GM12878 (cell line): ENCODE measurements around the gene PLXNA4. TPM values are rescaled to one million over a fixed set of nuclear protein-coding genes. Genes with fewer than 3 reads are reported as not detected.

Experiments
- ATAC-seq: fragments of 200-7000 bp; cut with Tn5 transposase; 3 replicates; pipeline ENCODE4 v1.9.1; 2020; ENCODE audit warnings: mild to moderate bottlenecking, moderate library complexity
- BruUV-seq: library from RNA; stranded (reverse); fragments of 400-500 nt; replicated peaks from 2 replicates; lab custom pipeline; 2021; lab: Mats Ljungman, UMichigan
- CTCF ChIA-PET: fragments of 300-600 bp; sonication (Branson Sonifier 250); formaldehyde crosslinking; extraction: SDS; loops from one replicate; lab custom pipeline; 2021; ENCODE audit warnings: inconsistent platforms; lab: Yijun Ruan, JAX
- POLR2A ChIA-PET: fragments of 350-600 bp; formaldehyde crosslinking; extraction: SDS; loops from one replicate; lab custom pipeline; 2021; ENCODE audit warnings: inconsistent platforms; lab: Charles Lee
- RAD21 ChIA-PET: fragments of 300-600 bp; sonication (Branson Sonifier 250); formaldehyde crosslinking; loops from one replicate; lab custom pipeline; 2023; ENCODE audit warnings: antibody characterized with exemption; ENCODE audit not compliant: unreplicated experiment; lab: Charles Lee
- SMC1A ChIA-PET: fragments of 300-600 bp; sonication (Branson Sonifier 250); formaldehyde crosslinking; loops from one replicate; lab custom pipeline; 2023; ENCODE audit not compliant: unreplicated experiment, uncharacterized antibody; lab: Charles Lee
- DNase-seq: peaks from one replicate; pipeline ENCODE4 v3.0.0-alpha.2; 2011; ENCODE audit warnings: low read depth, low spot score
- FAIRE-seq: peaks from 3 replicates; lab custom pipeline; 2011; peaks lifted over from hg19 to GRCh38; lab: Jason Lieb, UNC
- H2AFZ ChIP-seq: 2 replicates; pipeline ENCODE4 v1.6.0; 2011; ENCODE audit warnings: low read depth, low read length, control low read depth; ENCODE audit not compliant: control insufficient read depth
- H3K27ac ChIP-seq: 2 replicates; pipeline ENCODE4 v1.5.1; 2011; ENCODE audit warnings: control low read depth; ENCODE audit not compliant: control insufficient read depth, insufficient read depth
- H3K27me3 ChIP-seq, 2 experiments: replicated peaks in 1 of 2; 2 replicates each; pipeline versions ENCODE4 v1.6.0 to v1.6.1; 2011; ENCODE audit warnings: low read length in 1 of 2; ENCODE audit not compliant: control insufficient read depth in 2 of 2, insufficient read depth in 2 of 2
- H3K36me3 ChIP-seq, 2 experiments: 2 replicates each; pipeline ENCODE4 v1.5.1; 2011; ENCODE audit warnings: low read length in 1 of 2; ENCODE audit not compliant: control insufficient read depth in 2 of 2, insufficient read depth in 2 of 2
- H3K4me1 ChIP-seq: 2 replicates; pipeline ENCODE4 v1.6.1; 2011; ENCODE audit warnings: mild to moderate bottlenecking, low read length, moderate library complexity, mixed read lengths; ENCODE audit not compliant: control insufficient read depth, insufficient read depth
- H3K4me2 ChIP-seq: 2 replicates; pipeline ENCODE4 v1.6.0; 2011; ENCODE audit warnings: control low read depth; ENCODE audit not compliant: control insufficient read depth, insufficient read depth
- H3K4me3 ChIP-seq: fragments of 200-600 bp; sonication (generic); 2 replicates; pipeline ENCODE4 v1.5.1; 2016
- H3K79me2 ChIP-seq: 2 replicates; pipeline ENCODE4 v1.6.0; 2011; ENCODE audit warnings: low read length; ENCODE audit not compliant: control insufficient read depth, insufficient read depth
- H3K9ac ChIP-seq: 2 replicates; pipeline ENCODE4 v1.8.0; 2011; ENCODE audit warnings: low read length, control low read depth, mixed read lengths; ENCODE audit not compliant: control insufficient read depth, insufficient read depth
- H3K9me3 ChIP-seq: replicated peaks from 3 replicates; pipeline ENCODE4 v1.5.1; 2011; ENCODE audit warnings: mild to moderate bottlenecking, low read length; ENCODE audit not compliant: control insufficient read depth, insufficient read depth
- H4K20me1 ChIP-seq: 2 replicates; pipeline ENCODE4 v1.6.0; 2011; ENCODE audit not compliant: control insufficient read depth, insufficient read depth
- BCL11A ChIP-seq: IDR thresholded peaks from 2 replicates; pipeline ENCODE4 v1.6.1; 2011; ENCODE audit warnings: low read depth, low read length
- BHLHE40 ChIP-seq, 2 experiments: fragments of 450-650 bp in 1 of 2; IDR thresholded peaks; 2 replicates each; pipeline ENCODE4 v1.6.1; 2011 to 2017; ENCODE audit warnings: low read depth in 2 of 2, borderline replicate concordance in 1 of 2, improper control_type of control experiment in 1 of 2, low read length in 1 of 2, mild to moderate bottlenecking in 1 of 2
- BRCA1 ChIP-seq: IDR thresholded peaks from 2 replicates; pipeline ENCODE4 v1.6.1; 2011; ENCODE audit warnings: low read depth, low read length, improper control_type of control experiment
- CREB1 ChIP-seq: IDR thresholded peaks from 2 replicates; pipeline ENCODE4 v1.6.1; 2012; ENCODE audit warnings: low read depth, mild to moderate bottlenecking, inconsistent platforms
- EED ChIP-seq: sonication (generic); IDR thresholded peaks from 2 replicates; pipeline ENCODE4 v1.6.1; 2016; ENCODE audit warnings: antibody characterized with exemption, low read depth
- EP300 ChIP-seq, 2 experiments: fragments of 150-350 bp in 1 of 2; IDR thresholded peaks; 2 replicates each; pipeline ENCODE4 v1.6.1; 2011 to 2012; ENCODE audit warnings: low read depth in 2 of 2, low read length in 2 of 2, borderline replicate concordance in 1 of 2, improper control_type of control experiment in 1 of 2, inconsistent platforms in 1 of 2; ENCODE audit not compliant: control insufficient read depth in 1 of 2
- ESRRA ChIP-seq: IDR thresholded peaks from 2 replicates; pipeline ENCODE4 v1.6.1; 2012; ENCODE audit warnings: mild to moderate bottlenecking, low read length, improper control_type of control experiment
- HSF1 ChIP-seq: fragments of 150-350 bp; IDR thresholded peaks from 2 replicates; pipeline ENCODE4 v1.6.1; 2014; ENCODE audit warnings: mild to moderate bottlenecking, low read depth, low read length
- MAX ChIP-seq: IDR thresholded peaks from 2 replicates; pipeline ENCODE4 v1.6.1; 2012; ENCODE audit warnings: low read depth, low read length, improper control_type of control experiment
- MTA2 ChIP-seq: fragments of 450-650 bp; IDR thresholded peaks from 2 replicates; pipeline ENCODE4 v1.6.1; 2016; ENCODE audit warnings: low read depth, mild to moderate bottlenecking, moderate library complexity
- MYC ChIP-seq: IDR thresholded peaks from 2 replicates; pipeline ENCODE4 v1.6.1; 2011; ENCODE audit warnings: mild to moderate bottlenecking, low read length, moderate library complexity, inconsistent platforms; ENCODE audit not compliant: insufficient read depth, insufficient replicate concordance, insufficient read length, severe bottlenecking
- NR2C1 ChIP-seq: fragments of 450-650 bp; IDR thresholded peaks from 2 replicates; pipeline ENCODE4 v1.6.1; 2017; ENCODE audit warnings: antibody characterized with exemption, mild to moderate bottlenecking, moderate library complexity
- SUZ12 ChIP-seq: fragments of 200-600 bp; sonication (generic); IDR thresholded peaks from one replicate; pipeline ENCODE4 v1.6.1; 2018; ENCODE audit warnings: antibody characterized with exemption, mild to moderate bottlenecking; ENCODE audit not compliant: unreplicated experiment
- TCF3 ChIP-seq: IDR thresholded peaks from 2 replicates; pipeline ENCODE4 v1.6.1; 2012; ENCODE audit warnings: low read depth, mild to moderate bottlenecking, low read length, borderline replicate concordance; ENCODE audit not compliant: insufficient read depth
- WGBS: methylation state at CpG from one replicate; pipeline ENCODE4 v1.1.6; 2016; ENCODE audit warnings: low lambda C conversion rate; ENCODE audit not compliant: insufficient replicate concordance, insufficient coverage; ENCODE audit errors: missing lambda C conversion rate; 5-methylcytosine and 5-hydroxymethylcytosine counted together
- in situ Hi-C: fragments of 300-500 bp; cut with MboI; formaldehyde crosslinking; loops from 9 replicates; pipeline ENCODE4 v1.14.3; 2018; ENCODE audit warnings: mixed read lengths
- intact Hi-C: fragments of 100-400 bp; cut with micrococcal nuclease; formaldehyde crosslinking; loops from one replicate; pipeline ENCODE4 v1.14.2; 2022; ENCODE audit not compliant: unreplicated experiment
- polyA plus RNA-seq, 11 experiments: library from polyadenylated mRNA; depleted of rRNA in 4 of 11; unstranded in 6 of 11; stranded (reverse) in 5 of 11; fragments of >200 nt; fragmentation: Nextera tagmentation in 4 of 11; fragmentation: Illumina TruSeq in 1 of 11; extraction: Ambion mirVana in 4 of 11; extraction: Trizol in 1 of 11; gene quantifications; 1 replicate in 1 of 11; 2 replicates in 10 of 11; pipeline versions ENCODE4 v1.2.1 to v1.2.3, GENCODE V29; 2011 to 2016; ENCODE audit warnings: inconsistent platforms in 2 of 11, missing spikeins in 2 of 11, low read depth in 1 of 11
- total RNA-seq, 4 experiments: library from RNA; depleted of rRNA in 3 of 4; stranded (reverse); fragments of >200 nt in 3 of 4; fragmentation: Illumina TruSeq in 1 of 4; extraction: Trizol in 1 of 4; gene quantifications; 2 replicates each; pipeline versions ENCODE4 v1.2.1 to v1.2.3, GENCODE V29; 2013 to 2021
- TF ChIP-seq, protein P1 (sequence below): fragments of 450-650 bp; formaldehyde crosslinking; IDR thresholded peaks from 2 replicates; pipeline ENCODE4 v1.4.0; 2020; ENCODE audit warnings: mild to moderate bottlenecking, moderate library complexity

The PLXNA4 gene
- total and polyA plus RNA-seq, 10 of the 15 experiments (the other 5 are each of a cell fraction or from before 2014, with no cell fraction given) = 0.03 TPM; not detected in 9

DNA sequence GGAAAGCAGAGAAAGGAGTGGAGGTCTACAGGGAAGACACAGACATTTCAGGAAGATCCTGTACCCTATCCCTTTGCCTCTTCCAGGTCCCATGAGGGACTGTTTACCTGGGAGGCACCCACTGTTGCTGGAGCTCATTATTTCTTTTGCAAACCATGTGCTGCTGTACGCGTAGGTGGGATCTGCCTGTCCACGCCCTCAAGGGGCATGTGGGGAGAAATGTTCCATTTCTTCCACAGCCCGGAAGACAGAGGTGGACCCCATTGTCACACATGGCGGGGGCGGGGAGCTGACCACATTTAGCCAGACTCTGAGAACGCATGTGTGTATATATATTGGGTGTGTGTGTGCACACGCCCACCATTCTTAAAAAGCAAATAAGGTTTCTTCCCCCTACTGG is 2.0 kb downstream of the PLXNA4 start (continued):
- no peak for TF ChIP-seq ESRRA
- TF ChIP-seq CREB1 = no peak
- TF ChIP-seq MTA2 = no peak
- TF ChIP-seq EP300 (IDR thresholded peaks at IDR 0.05; ENCODE audit: borderline replicate concordance in 1 of 2, control insufficient read depth in 1 of 2, low read depth in 2 of 2, low read length in 2 of 2) = no peak
- no peak for TF ChIP-seq MAX
- no peak for TF ChIP-seq BHLHE40 (IDR thresholded peaks at IDR 0.05; ENCODE audit: borderline replicate concordance in 1 of 2, low read depth in 2 of 2, low read length in 1 of 2)
- no peak for TF ChIP-seq HSF1
- no peak for TF ChIP-seq NR2C1
- no peak for TF ChIP-seq TCF3
- TF ChIP-seq, all 136 proteins: peak for 0

DNA sequence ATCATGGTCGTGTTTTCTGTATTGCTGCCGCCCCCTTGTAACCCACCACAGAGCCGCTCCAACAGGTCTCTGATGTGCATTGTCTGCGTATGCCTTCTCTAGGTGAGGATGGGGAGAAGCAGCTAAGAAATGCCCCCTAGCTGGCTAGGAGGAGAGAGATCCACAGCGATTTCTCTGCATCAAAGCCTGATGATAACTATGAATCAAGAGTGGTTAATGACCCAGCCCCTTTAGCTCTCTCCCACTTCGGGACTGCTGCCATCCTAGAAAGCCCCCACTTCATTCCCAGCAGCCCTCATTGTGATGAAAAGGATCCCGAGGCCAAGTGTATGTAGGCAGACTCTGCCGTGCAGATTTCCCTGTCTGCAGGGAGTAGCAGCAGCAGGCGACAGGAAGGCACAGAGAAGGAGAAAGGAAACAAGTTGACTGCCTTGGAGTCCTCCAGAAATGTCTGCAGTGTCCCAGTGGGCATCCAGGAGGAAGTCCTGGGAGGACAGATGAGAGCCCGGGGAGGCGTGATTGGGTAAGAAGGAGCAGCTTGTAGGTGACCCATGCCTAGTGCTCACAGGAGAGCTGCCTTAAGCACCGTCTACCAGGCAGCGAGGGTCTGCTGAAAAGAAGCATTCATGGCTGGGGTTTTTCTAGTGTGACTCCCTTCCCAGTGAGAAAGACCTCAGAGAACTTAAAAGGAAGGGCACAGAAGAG is 2.9 kb downstream of the PLXNA4 start:
- no TSS peak for BruUV-seq
- Histone ChIP-seq H3K4me3 (no peak overlapping the region), H3K9me3 (no peaks in the 10 kb centered on the region)
- POLR2A ChIA-PET = no interaction called here
- WGBS = 2% methylated on average over 13 of the region's 13 CpGs
- TF ChIP-seq, protein P1, sequence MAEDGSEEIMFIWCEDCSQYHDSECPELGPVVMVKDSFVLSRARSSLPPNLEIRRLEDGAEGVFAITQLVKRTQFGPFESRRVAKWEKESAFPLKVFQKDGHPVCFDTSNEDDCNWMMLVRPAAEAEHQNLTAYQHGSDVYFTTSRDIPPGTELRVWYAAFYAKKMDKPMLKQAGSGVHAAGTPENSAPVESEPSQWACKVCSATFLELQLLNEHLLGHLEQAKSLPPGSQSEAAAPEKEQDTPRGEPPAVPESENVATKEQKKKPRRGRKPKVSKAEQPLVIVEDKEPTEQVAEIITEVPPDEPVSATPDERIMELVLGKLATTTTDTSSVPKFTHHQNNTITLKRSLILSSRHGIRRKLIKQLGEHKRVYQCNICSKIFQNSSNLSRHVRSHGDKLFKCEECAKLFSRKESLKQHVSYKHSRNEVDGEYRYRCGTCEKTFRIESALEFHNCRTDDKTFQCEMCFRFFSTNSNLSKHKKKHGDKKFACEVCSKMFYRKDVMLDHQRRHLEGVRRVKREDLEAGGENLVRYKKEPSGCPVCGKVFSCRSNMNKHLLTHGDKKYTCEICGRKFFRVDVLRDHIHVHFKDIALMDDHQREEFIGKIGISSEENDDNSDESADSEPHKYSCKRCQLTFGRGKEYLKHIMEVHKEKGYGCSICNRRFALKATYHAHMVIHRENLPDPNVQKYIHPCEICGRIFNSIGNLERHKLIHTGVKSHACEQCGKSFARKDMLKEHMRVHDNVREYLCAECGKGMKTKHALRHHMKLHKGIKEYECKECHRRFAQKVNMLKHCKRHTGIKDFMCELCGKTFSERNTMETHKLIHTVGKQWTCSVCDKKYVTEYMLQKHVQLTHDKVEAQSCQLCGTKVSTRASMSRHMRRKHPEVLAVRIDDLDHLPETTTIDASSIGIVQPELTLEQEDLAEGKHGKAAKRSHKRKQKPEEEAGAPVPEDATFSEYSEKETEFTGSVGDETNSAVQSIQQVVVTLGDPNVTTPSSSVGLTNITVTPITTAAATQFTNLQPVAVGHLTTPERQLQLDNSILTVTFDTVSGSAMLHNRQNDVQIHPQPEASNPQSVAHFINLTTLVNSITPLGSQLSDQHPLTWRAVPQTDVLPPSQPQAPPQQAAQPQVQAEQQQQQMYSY (CRISPR knock-in tag) = no peak
- no peak for TF ChIP-seq MYC
- TF ChIP-seq BCL11A = no peak
- TF ChIP-seq EED = no peak
- no peak for TF ChIP-seq BRCA1
- no peak for TF ChIP-seq SUZ12
- TF ChIP-seq, all 136 proteins: peak for 0
- in situ Hi-C loops (loop anchor here (5.0 kb wide), 1 partner anchor 256 kb away; no protein-coding TSS in a partner anchor), intact Hi-C loops (no loop called here)
- H4K20me1 ChIP-seq = no peaks in the 10 kb centered on the region
- no peaks in the 10 kb centered on the region for H3K36me3 ChIP-seq
- no peaks in the 10 kb centered on the region for H3K79me2 ChIP-seq
- no peak overlapping the region for H2AFZ ChIP-seq
- no peak overlapping the region for H3K27ac ChIP-seq
- no peak for ATAC-seq
- RAD21 ChIA-PET = no interaction called here
- H3K9ac ChIP-seq = no peak overlapping the region
- FAIRE-seq = no peak
- SMC1A ChIA-PET = no interaction called here
- DNase-seq = no peak
- peaks cover 17 to 23% of the 10 kb centered on the region in 2 experiments for H3K27me3 ChIP-seq
- CTCF ChIA-PET = interaction anchor here (1.0 kb wide), 1 partner anchor 255 kb away, joined by 3 read pairs; no protein-coding TSS in a partner anchor
- no peak overlapping the region for H3K4me2 ChIP-seq
- no peaks in the 10 kb centered on the region for H3K4me1 ChIP-seq
